BLaER1 (cell line): ENCODE data around the gene GPATCH8.
A peak's percentile ranks its signal among the peaks of the same experiment; 100 is the strongest.

Source experiments
- H3K27ac ChIP-seq: shearing (Covaris generic); formaldehyde crosslinking; 2 replicates; pipeline ENCODE4 v1.8.1; 2022
- H3K27me3 ChIP-seq: shearing (Covaris generic); formaldehyde crosslinking; 2 replicates; pipeline ENCODE4 v1.8.1; 2022
- H3K36me3 ChIP-seq: shearing (Covaris generic); formaldehyde crosslinking; 2 replicates; pipeline ENCODE4 v1.8.1; 2022
- H3K4me1 ChIP-seq: shearing (Covaris generic); formaldehyde crosslinking; 2 replicates; pipeline ENCODE4 v1.8.1; 2022
- H3K4me2 ChIP-seq: shearing (Covaris generic); formaldehyde crosslinking; 2 replicates; pipeline ENCODE4 v1.8.1; 2022
- H3K4me3 ChIP-seq: shearing (Covaris generic); formaldehyde crosslinking; 2 replicates; pipeline ENCODE4 v1.8.1; 2022
- H3K9ac ChIP-seq: shearing (Covaris generic); formaldehyde crosslinking; 2 replicates; pipeline ENCODE4 v1.8.1; 2022
- H3K9me3 ChIP-seq: shearing (Covaris generic); formaldehyde crosslinking; 2 replicates; pipeline ENCODE4 v1.8.1; 2022
- H4K20me1 ChIP-seq: shearing (Covaris generic); formaldehyde crosslinking; 2 replicates; pipeline ENCODE4 v1.8.1; 2022
- Cebpa-rat ChIP-seq: shearing (Covaris generic); IDR thresholded peaks from 2 replicates; pipeline ENCODE4 v1.8.1; 2022

Gene GPATCH8

DNA sequence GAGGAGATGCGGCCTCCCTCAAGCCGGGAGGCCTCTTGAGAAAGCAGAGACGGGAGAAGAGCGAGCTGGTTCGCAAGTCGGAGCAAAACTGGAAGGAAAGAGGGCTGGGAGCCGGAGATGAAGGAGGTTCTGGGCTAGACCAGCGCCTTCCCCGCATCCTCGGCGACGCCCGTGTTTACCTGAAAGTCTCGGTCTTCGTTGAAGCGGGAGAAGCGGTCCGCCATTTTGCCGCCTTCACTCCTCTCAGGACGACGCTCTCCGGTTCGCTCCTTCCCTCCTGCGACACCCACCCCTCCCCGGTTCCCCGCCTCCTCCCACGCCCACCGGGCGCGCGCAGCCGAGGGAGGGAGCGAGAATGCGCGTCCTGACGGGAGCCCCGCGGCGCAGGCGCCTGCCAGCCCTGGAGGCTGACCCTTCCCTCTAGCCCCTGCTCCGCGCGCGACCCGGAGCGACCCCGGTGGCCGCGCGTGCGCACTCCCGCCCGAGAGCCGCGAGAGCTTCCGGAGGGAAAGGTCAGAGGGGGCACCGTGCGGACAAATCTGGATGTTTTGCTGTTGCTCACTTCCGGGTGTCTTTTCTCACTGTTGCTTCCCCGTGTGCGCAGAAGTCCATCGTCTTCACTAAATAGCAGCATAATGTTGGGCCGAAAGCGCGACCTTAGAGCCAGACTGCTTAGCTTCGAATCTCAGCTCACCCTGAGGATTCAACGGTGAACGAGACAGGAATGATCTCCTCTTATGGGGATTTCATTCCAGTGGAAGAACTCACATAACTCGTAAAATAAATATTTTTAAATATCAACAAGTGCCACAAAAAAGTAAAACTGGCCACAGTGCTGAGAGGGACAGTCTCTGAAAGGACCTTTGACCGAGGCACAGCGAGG, at the start of gene GPATCH8:
Gene GPATCH8, minus strand, starts transcription at position 260 of the 883 bp plus-strand sequence. Its CDS starts 36 bp downstream, at position 224.
- Histone ChIP-seq H3K9me3 (no peaks in the 10 kb centered on the region), H3K4me3 (peak within 1 kb of the TSS; percentile 97)
- TF ChIP-seq Cebpa-rat, result no peak

DNA sequence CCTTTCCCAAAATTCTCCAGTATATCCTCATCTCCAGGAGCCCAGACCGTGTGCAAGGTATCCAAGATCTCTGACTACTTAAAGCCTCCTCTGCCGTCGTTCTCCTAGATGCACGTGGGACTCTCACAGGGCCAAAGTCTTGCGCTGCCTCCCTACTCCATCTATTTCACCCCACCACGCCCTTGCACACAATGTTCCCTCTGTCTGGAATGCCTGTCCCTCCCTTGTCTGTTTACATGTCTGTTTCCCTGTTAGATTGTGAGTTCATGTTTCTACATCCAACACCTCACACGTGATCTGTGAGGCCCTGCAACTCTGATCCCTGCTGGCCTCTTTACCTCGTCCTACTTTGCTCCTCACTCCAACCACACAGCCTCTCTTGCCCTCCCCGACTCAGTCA, 49.2 kb upstream of the GPATCH8 start:
- no peak overlapping the region for H3K4me3 ChIP-seq
- no peak for TF ChIP-seq Cebpa-rat
- H3K9me3 ChIP-seq, result no peaks in the 10 kb centered on the region
- no peak overlapping the region for H3K4me2 ChIP-seq
- no peaks in the 10 kb centered on the region for H4K20me1 ChIP-seq
- peaks cover 43% of the 10 kb centered on the region for H3K4me1 ChIP-seq
- H3K9ac ChIP-seq, result no peak overlapping the region
- H3K36me3 ChIP-seq, result no peaks in the 10 kb centered on the region
- H3K27ac ChIP-seq, result no peak overlapping the region
- H3K27me3 ChIP-seq, result no peaks in the 10 kb centered on the region

More for the DNA sequence above, at the start of gene GPATCH8:
- Histone ChIP-seq H4K20me1 (peaks cover 46% of the 10 kb centered on the region), H3K4me1 (peaks cover 45% of the 10 kb centered on the region), H3K27ac (peak within 1 kb of the TSS; percentile 98), H3K4me2 (peak within 1 kb of the TSS; percentile 90), H3K9ac (peak within 1 kb of the TSS; percentile 99), H3K27me3 (no peaks in the 10 kb centered on the region), H3K36me3 (peaks cover 9% of the 10 kb centered on the region)

DNA sequence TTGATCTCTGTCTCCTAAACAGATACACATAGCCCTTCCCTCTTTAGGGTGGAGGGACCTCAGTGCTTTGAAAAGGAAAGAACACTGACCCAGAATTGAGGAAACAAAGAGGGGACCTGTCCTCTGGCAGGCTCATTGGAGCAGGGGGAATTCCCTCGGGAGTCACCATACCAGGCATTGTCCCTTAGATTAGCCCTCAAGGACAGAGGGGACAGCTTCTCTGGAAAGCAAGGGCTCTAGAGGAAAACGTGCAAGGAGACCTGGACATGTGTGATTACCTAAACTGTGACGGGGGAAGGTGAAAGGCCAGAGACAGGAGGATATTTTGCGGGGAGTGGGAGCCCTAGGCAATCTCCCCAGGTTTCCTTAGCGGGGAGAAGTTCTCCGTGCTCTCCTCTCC, 46.5 kb upstream of the GPATCH8 start:
- H3K27me3 ChIP-seq, result no peaks in the 10 kb centered on the region
- no peaks in the 10 kb centered on the region for H3K36me3 ChIP-seq

DNA sequence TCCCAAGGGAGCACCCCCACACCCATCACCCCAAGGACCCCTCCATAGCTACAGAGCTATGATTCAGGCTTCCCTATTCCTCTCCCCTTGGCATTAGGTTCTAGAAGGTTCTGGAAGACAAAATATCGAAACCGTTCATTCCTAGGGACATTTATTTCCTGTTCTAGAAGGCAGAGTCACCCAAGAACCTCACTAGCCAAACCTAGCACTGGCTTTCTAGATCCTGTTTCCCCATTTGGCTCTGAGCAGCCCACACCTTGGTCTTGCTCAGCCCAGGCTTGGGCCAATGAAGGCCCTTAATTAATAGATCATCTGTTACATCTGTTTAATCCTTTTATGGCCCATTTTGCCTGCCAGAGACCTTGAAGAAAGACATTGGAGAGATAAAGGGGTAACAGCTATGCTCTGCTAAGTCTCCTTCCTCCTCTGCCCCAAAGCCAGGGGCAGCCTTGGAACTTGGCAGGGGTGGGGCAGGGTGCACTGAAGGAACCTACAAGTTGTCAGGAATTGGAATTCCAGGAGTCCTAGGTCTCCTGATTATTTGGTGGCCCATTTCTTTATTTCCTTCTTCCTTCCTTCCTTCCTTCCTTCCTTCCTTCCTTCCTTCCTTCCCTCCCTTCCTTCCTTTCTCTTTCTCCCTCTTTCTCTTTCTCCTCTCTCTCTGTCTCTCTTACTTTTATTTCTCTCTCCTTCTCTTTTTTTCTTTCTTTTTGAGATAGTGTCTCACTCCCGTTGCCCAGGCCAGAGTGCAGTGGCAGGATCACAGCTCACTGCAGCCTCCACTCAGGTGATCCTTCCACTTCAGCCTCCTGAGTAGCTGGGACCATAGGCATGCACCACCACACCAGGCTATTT, 45.4 kb upstream of the GPATCH8 start:
- peak overlapping the region; percentile 84 for H3K4me2 ChIP-seq
- H3K27me3 ChIP-seq, result no peaks in the 10 kb centered on the region
- H3K9me3 ChIP-seq, result no peaks in the 10 kb centered on the region
- H3K36me3 ChIP-seq, result no peaks in the 10 kb centered on the region
- no peak overlapping the region for H3K4me3 ChIP-seq
- TF ChIP-seq Cebpa-rat, result no peak
- no peaks in the 10 kb centered on the region for H4K20me1 ChIP-seq
- peak overlapping the region; percentile 77 for H3K27ac ChIP-seq
- H3K4me1 ChIP-seq, result peaks cover 44% of the 10 kb centered on the region
- peak overlapping the region; percentile 18; the same call in 1 of the 2 replicates for H3K9ac ChIP-seq

More for the DNA sequence above, 46.5 kb upstream of the GPATCH8 start:
- peaks cover 39% of the 10 kb centered on the region for H3K4me1 ChIP-seq
- H3K27ac ChIP-seq, result no peak overlapping the region
- no peak for TF ChIP-seq Cebpa-rat
- no peak overlapping the region for H3K4me3 ChIP-seq
- no peak overlapping the region for H3K9ac ChIP-seq
- H4K20me1 ChIP-seq, result no peaks in the 10 kb centered on the region
- no peaks in the 10 kb centered on the region for H3K9me3 ChIP-seq
- H3K4me2 ChIP-seq, result peak overlapping the region; percentile 84; the same call in 1 of the 2 replicates

DNA sequence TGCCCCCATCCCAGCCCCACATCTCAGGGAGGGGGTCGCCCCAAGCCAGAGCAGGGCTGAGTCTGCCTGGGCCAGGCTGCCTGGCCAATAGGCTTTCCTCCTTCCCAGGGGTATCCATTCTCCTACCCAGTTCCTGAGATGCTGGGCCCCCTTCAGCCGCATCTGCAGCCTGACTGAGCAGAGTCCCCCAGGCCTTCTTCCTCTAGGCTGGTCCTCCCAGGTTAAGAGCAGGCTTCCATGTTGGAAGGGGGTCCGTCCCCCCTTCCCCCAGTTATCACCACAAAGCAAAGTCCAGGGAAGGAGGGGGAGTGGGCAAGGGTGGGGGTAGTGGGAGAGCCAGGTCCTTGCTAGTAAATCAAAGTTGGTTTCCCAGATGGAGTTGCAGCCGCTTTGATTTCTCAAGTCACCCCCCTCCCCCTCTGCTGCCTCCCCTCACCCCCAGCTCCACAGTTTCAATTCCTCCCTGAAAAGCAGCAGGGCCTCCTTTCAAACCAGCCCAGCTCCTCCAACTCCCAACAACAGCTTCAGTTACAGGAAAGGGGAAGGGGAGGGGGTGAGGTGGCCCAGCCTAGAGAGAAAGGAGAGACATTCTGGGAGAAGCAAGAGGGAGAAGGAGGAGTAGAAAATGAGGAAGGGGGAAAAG, 44.5 kb upstream of the GPATCH8 start:
- TF ChIP-seq Cebpa-rat, result no peak
- Histone ChIP-seq H3K27ac (peak overlapping the region; percentile 77), H3K27me3 (no peaks in the 10 kb centered on the region), H3K9me3 (no peaks in the 10 kb centered on the region), H3K4me2 (peak overlapping the region; percentile 84), H4K20me1 (no peaks in the 10 kb centered on the region), H3K4me3 (no peak overlapping the region), H3K9ac (peak overlapping the region; percentile 18; the same call in 1 of the 2 replicates), H3K4me1 (peaks cover 52% of the 10 kb centered on the region), H3K36me3 (no peaks in the 10 kb centered on the region)

DNA sequence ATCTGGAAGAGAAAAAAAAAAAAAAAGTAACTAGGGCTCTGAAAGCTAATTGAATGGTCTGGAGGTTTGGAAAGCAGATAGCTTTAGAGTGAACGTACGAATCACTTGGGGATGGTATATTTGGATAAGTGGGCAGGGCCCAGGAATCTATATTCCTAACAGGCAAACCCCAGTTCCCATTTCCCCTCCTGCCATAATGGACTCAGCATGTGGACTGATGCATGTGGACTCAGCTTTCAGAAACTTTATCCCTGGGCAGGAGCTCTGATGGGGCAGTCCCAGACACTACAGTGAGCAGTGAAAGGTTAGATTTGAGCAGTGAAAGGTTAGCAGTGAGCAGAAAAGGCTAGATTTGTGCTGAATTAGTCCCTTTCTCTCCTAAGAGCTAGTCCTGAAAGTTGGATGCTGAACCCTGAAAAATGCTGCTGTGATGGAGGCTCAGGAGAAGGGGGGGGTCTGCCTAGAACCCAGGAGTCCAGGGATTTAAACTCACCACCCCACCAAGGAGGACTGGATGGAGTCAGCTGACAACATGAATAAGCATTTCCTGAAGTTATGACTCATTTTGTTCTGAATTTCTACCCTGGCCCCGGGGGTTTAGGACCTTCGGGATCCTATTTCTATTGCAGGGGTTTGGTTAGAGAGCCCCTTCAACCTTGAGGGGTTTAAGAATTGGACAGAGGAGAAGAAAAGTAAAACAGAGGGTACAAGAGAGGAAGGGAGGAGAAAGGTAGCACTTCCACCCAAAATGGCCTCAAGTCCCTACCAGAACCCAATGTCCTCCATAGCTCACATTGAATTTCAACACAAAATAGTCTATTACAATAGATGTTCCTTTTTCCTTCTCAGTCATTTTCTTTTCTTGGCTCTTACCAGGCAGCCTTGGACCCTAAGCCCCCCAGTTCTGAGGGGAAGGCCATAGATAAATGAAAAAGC, 43.7 kb upstream of the GPATCH8 start:
- Histone ChIP-seq H3K27me3 (no peaks in the 10 kb centered on the region), H3K4me2 (peak overlapping the region; percentile 84), H3K4me3 (no peak overlapping the region), H3K9me3 (no peaks in the 10 kb centered on the region), H3K27ac (peak overlapping the region; percentile 77), H3K4me1 (peaks cover 60% of the 10 kb centered on the region), H3K36me3 (no peaks in the 10 kb centered on the region), H3K9ac (no peak overlapping the region), H4K20me1 (no peaks in the 10 kb centered on the region)
- no peak for TF ChIP-seq Cebpa-rat

DNA sequence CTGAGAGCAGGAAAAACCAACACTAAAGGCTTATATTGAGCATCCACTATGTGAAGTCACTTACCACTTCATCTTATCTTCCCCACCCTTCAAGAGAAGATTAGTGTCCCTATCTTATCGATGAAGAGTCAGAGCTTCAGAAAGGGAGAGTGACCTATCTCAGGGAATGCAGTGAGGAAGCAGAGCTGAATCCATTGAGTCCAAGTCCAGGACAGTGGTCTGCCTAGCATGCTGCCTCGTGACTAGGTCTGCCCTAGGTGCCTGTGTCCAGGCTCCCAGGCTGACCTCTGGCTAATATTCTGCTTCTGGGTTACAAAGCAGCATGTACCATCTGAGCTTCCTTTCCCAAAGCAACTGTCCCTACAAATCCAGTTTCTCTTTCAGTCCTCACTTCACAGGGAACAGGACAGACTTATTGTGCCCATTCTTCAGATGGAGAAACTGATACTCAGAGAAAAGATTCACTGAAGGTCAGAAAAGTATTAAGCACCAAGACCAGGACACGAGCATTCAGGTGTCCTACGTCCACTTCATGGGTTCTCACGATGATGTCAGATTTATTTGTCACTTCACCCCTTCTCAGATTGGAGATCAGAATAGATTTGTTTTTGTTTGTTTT, 40.8 kb upstream of the GPATCH8 start:
- no peak for TF ChIP-seq Cebpa-rat

DNA sequence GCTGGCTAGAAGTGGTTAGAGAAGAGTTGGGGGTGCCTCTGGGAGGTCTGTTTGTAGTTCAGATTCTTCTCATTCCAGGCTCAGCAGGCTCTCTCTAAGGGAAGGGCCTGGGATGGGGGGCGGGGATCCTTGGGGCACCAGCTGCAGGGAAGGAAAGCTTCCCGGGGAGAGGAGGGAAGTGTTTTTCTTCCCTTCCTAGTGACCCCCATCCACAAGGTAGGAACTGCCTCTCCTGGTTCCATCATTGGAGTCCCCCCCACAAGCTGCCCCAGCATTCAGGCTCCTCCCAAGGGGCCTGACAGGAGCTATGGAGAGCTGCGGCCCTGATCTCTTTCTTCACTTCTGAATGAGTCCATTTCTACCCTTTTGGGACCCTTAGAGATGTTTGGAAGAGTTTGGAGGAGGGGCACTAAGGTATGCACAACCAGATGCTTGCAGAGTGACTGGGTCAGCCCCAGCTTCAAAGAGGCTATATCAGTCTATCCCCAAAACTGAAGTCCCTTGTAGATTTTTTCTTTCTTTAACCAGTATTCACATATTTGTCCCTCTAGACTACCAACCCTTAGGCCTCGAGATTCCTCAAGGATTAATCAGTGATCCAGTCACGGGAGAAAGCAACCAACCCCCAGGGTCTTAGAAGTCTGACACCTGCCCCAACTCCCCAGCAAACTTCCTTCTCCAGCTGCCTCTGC, 40.2 kb upstream of the GPATCH8 start:
- Histone ChIP-seq H3K36me3 (no peaks in the 10 kb centered on the region), H3K4me2 (peak overlapping the region; percentile 84), H4K20me1 (no peaks in the 10 kb centered on the region), H3K27me3 (no peaks in the 10 kb centered on the region), H3K9ac (no peak overlapping the region; the same call in 1 of the 2 replicates), H3K9me3 (peaks cover 3% of the 10 kb centered on the region; the same call in 1 of the 2 replicates), H3K27ac (peak overlapping the region; percentile 77), H3K4me3 (no peak overlapping the region), H3K4me1 (peaks cover 49% of the 10 kb centered on the region)
- TF ChIP-seq Cebpa-rat, result no peak

More for the DNA sequence above, 40.8 kb upstream of the GPATCH8 start:
- H3K9ac ChIP-seq, result no peak overlapping the region; the same call in 1 of the 2 replicates
- H3K27ac ChIP-seq, result peak overlapping the region; percentile 77
- no peaks in the 10 kb centered on the region for H3K9me3 ChIP-seq
- H4K20me1 ChIP-seq, result no peaks in the 10 kb centered on the region
- no peaks in the 10 kb centered on the region for H3K36me3 ChIP-seq
- no peaks in the 10 kb centered on the region for H3K27me3 ChIP-seq
- H3K4me2 ChIP-seq, result peak overlapping the region; percentile 84
- H3K4me3 ChIP-seq, result no peak overlapping the region
- peaks cover 55% of the 10 kb centered on the region for H3K4me1 ChIP-seq
